ENCODE data around the gene HOXA1.

Gene HOXA1

GRCh38 chr7:27118580-27118979 lies 22.8 kb upstream of the HOXA1 start:
- TF ChIP-seq ELF4 (IDR thresholded peaks at IDR 0.05): no peak
- TF ChIP-seq ARNT (IDR thresholded peaks at IDR 0.05): no peak
- no peak for TF ChIP-seq NFRKB (IDR thresholded peaks at IDR 0.05)
- TF ChIP-seq SP1 (IDR thresholded peaks at IDR 0.05): no peak
- no peak for TF ChIP-seq FOXM1 (IDR thresholded peaks at IDR 0.05; ENCODE audit: borderline replicate concordance)
- no peak for TF ChIP-seq L3MBTL2 (conservative IDR thresholded peaks at IDR 0.05)
- no peak for TF ChIP-seq PKNOX1 (IDR thresholded peaks at IDR 0.05)
- TF ChIP-seq LEF1 (IDR thresholded peaks at IDR 0.05; ENCODE audit: borderline replicate concordance): no peak
- no peak for TF ChIP-seq FOXA1 (IDR thresholded peaks at IDR 0.05)
- TF ChIP-seq TARDBP (IDR thresholded peaks at IDR 0.05): no peak
- no peak for TF ChIP-seq BHLHE40 (IDR thresholded peaks at IDR 0.05; ENCODE audit: borderline replicate concordance)
- TF ChIP-seq SUZ12 (IDR thresholded peaks at IDR 0.05): no peak
- no peak for TF ChIP-seq ZNF384 (IDR thresholded peaks at IDR 0.05)
- no peak for TF ChIP-seq CTBP1 (IDR thresholded peaks at IDR 0.05; ENCODE audit: borderline replicate concordance)
- no peak for TF ChIP-seq FOXK2 (IDR thresholded peaks at IDR 0.05)
- TF ChIP-seq HDGF (IDR thresholded peaks at IDR 0.05; ENCODE audit: borderline replicate concordance): no peak
- no peak for DNase-seq (ENCODE audit: extremely low spot score)
- ChIA-PET CTCF (no interaction called here), POLR2A (interaction anchor here (1.1 to 8.7 kb wide), 4 partner anchors 11 to 34 kb away, joined by 4 to 103 read pairs (median 8); partner anchors contain the start of genes HOXA1, HOXA3 and HOXA4)

- DNase-seq (ENCODE audit: extremely low spot score): no peak
- ChIA-PET CTCF (no interaction called here), POLR2A (interaction anchor here (0.7 to 8.7 kb wide), 3 partner anchors 12 to 22 kb away, joined by 3 to 103 read pairs (median 9); partner anchors contain the start of genes HOXA1 and HOXA4)
- TF ChIP-seq BHLHE40 (IDR thresholded peaks at IDR 0.05; ENCODE audit: borderline replicate concordance): no peak
- TF ChIP-seq FOXK2 (IDR thresholded peaks at IDR 0.05): no peak
- TF ChIP-seq HDGF (IDR thresholded peaks at IDR 0.05; ENCODE audit: borderline replicate concordance): no peak
- no peak for TF ChIP-seq ELF4 (IDR thresholded peaks at IDR 0.05)
- no peak for TF ChIP-seq TARDBP (IDR thresholded peaks at IDR 0.05)
- no peak for TF ChIP-seq ZNF384 (IDR thresholded peaks at IDR 0.05)
- no peak for TF ChIP-seq NFRKB (IDR thresholded peaks at IDR 0.05)
- no peak for TF ChIP-seq PKNOX1 (IDR thresholded peaks at IDR 0.05)
- TF ChIP-seq CTBP1 (IDR thresholded peaks at IDR 0.05; ENCODE audit: borderline replicate concordance): no peak
- no peak for TF ChIP-seq L3MBTL2 (conservative IDR thresholded peaks at IDR 0.05)
- TF ChIP-seq ARNT (IDR thresholded peaks at IDR 0.05): no peak
- TF ChIP-seq LEF1 (IDR thresholded peaks at IDR 0.05; ENCODE audit: borderline replicate concordance): no peak
- no peak for TF ChIP-seq FOXA1 (IDR thresholded peaks at IDR 0.05)
- no peak for TF ChIP-seq FOXM1 (IDR thresholded peaks at IDR 0.05; ENCODE audit: borderline replicate concordance)
- TF ChIP-seq SUZ12 (IDR thresholded peaks at IDR 0.05): no peak
- TF ChIP-seq SP1 (IDR thresholded peaks at IDR 0.05): no peak
These were observed 22.2 kb upstream of the HOXA1 start for GRCh38 chr7:27117887-27118491.

GRCh38 chr7:27116962-27117886 lies 21.4 kb upstream of the HOXA1 start:
- TF ChIP-seq ZNF384 (IDR thresholded peaks at IDR 0.05) (no peak), TARDBP (IDR thresholded peaks at IDR 0.05) (no peak), FOXA1 (IDR thresholded peaks at IDR 0.05) (no peak), FOXM1 (IDR thresholded peaks at IDR 0.05; ENCODE audit: borderline replicate concordance) (no peak), ELF4 (IDR thresholded peaks at IDR 0.05) (no peak), LEF1 (IDR thresholded peaks at IDR 0.05; ENCODE audit: borderline replicate concordance) (no peak)
- no peak for DNase-seq (ENCODE audit: extremely low spot score)
- ChIA-PET CTCF (interaction anchor here (0.7 kb wide), 1 partner anchor 44 kb away, joined by 3 read pairs; no protein-coding TSS in a partner anchor), POLR2A (interaction anchor here (0.7 to 8.7 kb wide), 10 partner anchors 13 to 40 kb away, joined by 3 to 103 read pairs (median 4); partner anchors contain the start of genes HOXA3, HOXA4 and HOXA6)

- TF ChIP-seq HDGF (IDR thresholded peaks at IDR 0.05; ENCODE audit: borderline replicate concordance) (no peak), PKNOX1 (IDR thresholded peaks at IDR 0.05) (peak; percentile 97), BHLHE40 (IDR thresholded peaks at IDR 0.05; ENCODE audit: borderline replicate concordance) (no peak), TARDBP (IDR thresholded peaks at IDR 0.05) (no peak), ARNT (IDR thresholded peaks at IDR 0.05) (no peak), SP1 (IDR thresholded peaks at IDR 0.05) (no peak), CTBP1 (IDR thresholded peaks at IDR 0.05; ENCODE audit: borderline replicate concordance) (peak; percentile 77; the same call in 1 of the 2 replicates), ZNF384 (IDR thresholded peaks at IDR 0.05) (no peak)
- ChIA-PET POLR2A (interaction anchor here (0.6 to 8.7 kb wide), 15 partner anchors 10 to 252 kb away, joined by 3 to 103 read pairs (median 4); partner anchors contain the start of genes HOXA1, HOXA11, HOXA3 and HOXA4), CTCF (interaction anchor here (0.7 to 1.3 kb wide), 2 partner anchors 45 to 63 kb away, joined by 3 to 4 read pairs; no protein-coding TSS in a partner anchor)
- DNase-seq (ENCODE audit: extremely low spot score): no peak
These were observed 20.5 kb upstream of the HOXA1 start for GRCh38 chr7:27116031-27116961.
